Fibroblast of lung (primary cell): ENCODE measurements around the gene DVL3.
"Not testable (repeated sequence)": the region's sequence is repeated elsewhere in the genome, so short reads cannot be mapped to it uniquely, and the experiment has no call there.

Experiments
- EZH2 ChIP-seq: IDR thresholded peaks from 2 replicates; pipeline ENCODE4 v1.5.1; 2012; ENCODE audit warnings: low read length, control low read depth, mild to moderate bottlenecking; ENCODE audit errors: missing control alignments
- TF ChIP-seq, protein P1 (sequence below), 2 donors: IDR thresholded peaks in 1 of 2; conservative IDR thresholded peaks in 1 of 2; 1 replicate in 1 of 2; 2 replicates in 1 of 2; pipeline ENCODE4 v1.5.1; 2011 to 2012; ENCODE audit warnings: low read length in 2 of 2, control low read depth in 1 of 2, inconsistent platforms in 1 of 2, low read depth in 1 of 2, mild to moderate bottlenecking in 1 of 2

DNA sequence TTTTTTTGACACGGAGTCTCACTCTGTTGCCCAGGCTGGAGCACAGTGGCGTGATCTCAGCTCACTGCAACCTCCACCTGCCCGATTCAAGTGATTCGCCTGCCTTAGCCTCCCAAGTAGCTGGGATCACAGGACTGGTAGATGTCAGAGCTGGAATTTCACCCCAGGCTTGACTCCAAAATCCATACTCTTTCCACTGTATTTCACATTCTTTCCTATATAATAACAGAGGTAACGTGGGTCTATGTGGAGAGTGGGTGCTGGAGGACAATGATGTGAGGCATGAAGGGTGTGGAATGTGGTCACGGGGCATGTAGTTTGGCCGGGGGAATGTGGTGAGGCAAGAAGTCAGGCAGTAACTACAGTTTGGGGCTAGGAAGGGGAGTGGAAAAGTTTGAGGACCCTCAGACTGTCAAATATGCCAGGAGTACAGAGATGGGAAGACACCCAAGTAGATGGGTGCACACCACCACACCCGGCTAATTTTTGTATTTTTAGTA is 7.4 kb downstream of the DVL3 start:
- TF ChIP-seq, protein P1, sequence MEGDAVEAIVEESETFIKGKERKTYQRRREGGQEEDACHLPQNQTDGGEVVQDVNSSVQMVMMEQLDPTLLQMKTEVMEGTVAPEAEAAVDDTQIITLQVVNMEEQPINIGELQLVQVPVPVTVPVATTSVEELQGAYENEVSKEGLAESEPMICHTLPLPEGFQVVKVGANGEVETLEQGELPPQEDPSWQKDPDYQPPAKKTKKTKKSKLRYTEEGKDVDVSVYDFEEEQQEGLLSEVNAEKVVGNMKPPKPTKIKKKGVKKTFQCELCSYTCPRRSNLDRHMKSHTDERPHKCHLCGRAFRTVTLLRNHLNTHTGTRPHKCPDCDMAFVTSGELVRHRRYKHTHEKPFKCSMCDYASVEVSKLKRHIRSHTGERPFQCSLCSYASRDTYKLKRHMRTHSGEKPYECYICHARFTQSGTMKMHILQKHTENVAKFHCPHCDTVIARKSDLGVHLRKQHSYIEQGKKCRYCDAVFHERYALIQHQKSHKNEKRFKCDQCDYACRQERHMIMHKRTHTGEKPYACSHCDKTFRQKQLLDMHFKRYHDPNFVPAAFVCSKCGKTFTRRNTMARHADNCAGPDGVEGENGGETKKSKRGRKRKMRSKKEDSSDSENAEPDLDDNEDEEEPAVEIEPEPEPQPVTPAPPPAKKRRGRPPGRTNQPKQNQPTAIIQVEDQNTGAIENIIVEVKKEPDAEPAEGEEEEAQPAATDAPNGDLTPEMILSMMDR (conservative IDR thresholded peaks at IDR 0.05 in 1 of 2, IDR thresholded peaks at IDR 0.05 in 1 of 2; ENCODE audit: low read depth in 1 of 2, low read length in 2 of 2), result not testable (repeated sequence)
- not testable (repeated sequence) for TF ChIP-seq EZH2
